Measurements from ENCODE around the gene HSPH1.

GRCh38 chr13:31200637-31200971, 38.9 kb upstream of the HSPH1 start:
- TF ChIP-seq EZH2 (IDR thresholded peaks at IDR 0.05) (no peak), POLR2A (IDR thresholded peaks at IDR 0.05; ENCODE audit: borderline replicate concordance, extremely low read depth, insufficient read depth, insufficient read length) (no peak), CTCF (IDR thresholded peaks at IDR 0.05 in 2 of 3, conservative IDR thresholded peaks at IDR 0.05 in 1 of 3; ENCODE audit: borderline replicate concordance in 1 of 3, insufficient read depth in 1 of 3, low read depth in 2 of 3, low read length in 2 of 3) (no peak), YY1 (IDR thresholded peaks at IDR 0.05; ENCODE audit: extremely low read depth, insufficient replicate concordance, low read depth, low read length) (no peak), POLR2AphosphoS5 (IDR thresholded peaks at IDR 0.05; ENCODE audit: low read depth, low read length) (no peak; the same call in 1 of the 2 replicates), REST (IDR thresholded peaks at IDR 0.05; ENCODE audit: low read depth) (no peak), SIN3A (IDR thresholded peaks at IDR 0.05; ENCODE audit: low read depth) (no peak), RAD21 (IDR thresholded peaks at IDR 0.05; ENCODE audit: low read depth) (no peak), EZH2phosphoT487 (IDR thresholded peaks at IDR 0.05; ENCODE audit: borderline replicate concordance) (no peak)
